Esophagus squamous epithelium (tissue), 4 donors: Measurements from ENCODE around the gene GMIP.

Source experiments
- POLR2A ChIP-seq, 4 donors: fragments of 450-650 bp; IDR thresholded peaks; one replicate each; pipeline ENCODE4 v1.6.1; 2017; ENCODE audit warnings: antibody characterized with exemption in 4 of 4, mild to moderate bottlenecking in 4 of 4, moderate library complexity in 3 of 4
- TF ChIP-seq, protein P1 (sequence below), 6 experiments: fragments of 450-650 bp in 4 of 6; fragments of 200-600 bp in 2 of 6; sonication (generic) in 2 of 6; IDR thresholded peaks; one replicate each; pipeline ENCODE4 v1.5.1; 2016 to 2019; ENCODE audit warnings: antibody characterized with exemption in 6 of 6, mild to moderate bottlenecking in 4 of 6, moderate library complexity in 4 of 6

DNA sequence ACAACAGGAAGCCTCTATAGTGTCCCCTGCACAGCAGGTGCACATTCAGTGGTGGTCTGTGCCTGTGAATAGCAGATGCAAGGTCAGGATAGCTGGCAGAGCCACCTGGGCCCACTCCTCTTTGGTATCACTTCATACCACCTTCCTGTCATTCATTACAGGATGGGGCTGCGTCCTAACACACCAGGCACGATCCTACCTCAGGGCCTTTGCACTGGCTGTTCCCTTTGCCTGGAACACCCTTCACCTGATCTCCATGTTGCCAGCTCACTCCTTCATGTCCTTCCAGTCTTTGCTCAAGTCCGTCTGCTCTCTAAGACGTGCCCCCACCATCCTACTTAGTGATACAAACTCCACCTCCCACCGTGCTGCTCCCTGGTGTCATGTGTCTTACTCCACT lies 10.8 kb downstream of the GMIP start:
- no peak for TF ChIP-seq POLR2A (IDR thresholded peaks at IDR 0.05)
- TF ChIP-seq, protein P1, sequence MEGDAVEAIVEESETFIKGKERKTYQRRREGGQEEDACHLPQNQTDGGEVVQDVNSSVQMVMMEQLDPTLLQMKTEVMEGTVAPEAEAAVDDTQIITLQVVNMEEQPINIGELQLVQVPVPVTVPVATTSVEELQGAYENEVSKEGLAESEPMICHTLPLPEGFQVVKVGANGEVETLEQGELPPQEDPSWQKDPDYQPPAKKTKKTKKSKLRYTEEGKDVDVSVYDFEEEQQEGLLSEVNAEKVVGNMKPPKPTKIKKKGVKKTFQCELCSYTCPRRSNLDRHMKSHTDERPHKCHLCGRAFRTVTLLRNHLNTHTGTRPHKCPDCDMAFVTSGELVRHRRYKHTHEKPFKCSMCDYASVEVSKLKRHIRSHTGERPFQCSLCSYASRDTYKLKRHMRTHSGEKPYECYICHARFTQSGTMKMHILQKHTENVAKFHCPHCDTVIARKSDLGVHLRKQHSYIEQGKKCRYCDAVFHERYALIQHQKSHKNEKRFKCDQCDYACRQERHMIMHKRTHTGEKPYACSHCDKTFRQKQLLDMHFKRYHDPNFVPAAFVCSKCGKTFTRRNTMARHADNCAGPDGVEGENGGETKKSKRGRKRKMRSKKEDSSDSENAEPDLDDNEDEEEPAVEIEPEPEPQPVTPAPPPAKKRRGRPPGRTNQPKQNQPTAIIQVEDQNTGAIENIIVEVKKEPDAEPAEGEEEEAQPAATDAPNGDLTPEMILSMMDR (IDR thresholded peaks at IDR 0.05): no peak
